GM18517 (cell line): Measurements from ENCODE around the gene EFNB2.

Experiments
- ATAC-seq: cut with Tn5 transposase; IDR thresholded peaks from one replicate; pipeline ENCODE4 v1.9.1; 2021; ENCODE audit warnings: mild to moderate bottlenecking, moderate library complexity; ENCODE audit not compliant: unreplicated experiment

The EFNB2 gene

DNA sequence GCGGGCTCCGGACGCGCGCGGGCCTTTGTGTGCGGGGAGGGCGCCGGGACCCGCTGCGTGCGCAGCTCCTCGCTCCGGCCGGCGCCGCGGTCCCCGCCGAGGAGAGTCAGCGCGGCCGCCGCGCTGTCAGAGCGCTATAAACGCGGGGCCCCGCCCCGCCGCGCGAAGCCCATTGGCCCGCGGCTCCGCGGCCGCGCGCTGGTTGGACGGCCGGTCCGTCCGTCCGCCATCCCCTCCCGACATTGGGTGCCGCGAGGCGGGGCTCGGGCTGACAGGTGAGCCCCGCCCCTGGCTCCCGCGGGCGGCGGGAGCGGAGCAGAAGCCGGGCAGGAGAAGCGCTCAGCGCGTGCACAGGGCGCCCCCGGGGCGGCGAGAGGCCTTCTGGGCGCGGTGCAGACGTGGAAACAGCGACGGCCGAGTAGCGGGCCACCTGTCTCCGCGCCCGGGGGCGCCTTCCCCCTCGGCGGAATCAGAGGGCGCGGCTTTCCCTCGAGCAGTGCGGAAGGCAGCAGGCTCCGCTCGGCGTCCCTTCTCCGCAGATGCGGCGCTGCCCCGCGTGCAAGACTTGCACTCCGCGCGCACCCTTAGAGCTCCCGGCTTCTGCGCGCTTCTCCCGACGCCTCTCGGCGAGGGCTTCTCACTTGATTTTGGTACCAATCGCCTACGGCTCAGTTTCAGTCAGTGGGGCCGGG is at the start of gene EFNB2:
TSS of gene EFNB2 (minus strand) at position 111 of the 692 bp plus-strand sequence. CDS start 698 bp downstream, outside the sequence.
- ATAC-seq, result peak; percentile 95

- ATAC-seq, result no peak
Observed at GRCh38 chr13:106581225-106581624, 45.8 kb upstream of the EFNB2 start.

GRCh38 chr13:106575896-106576295 is 40.4 kb upstream of the EFNB2 start:
- no peak for ATAC-seq

DNA sequence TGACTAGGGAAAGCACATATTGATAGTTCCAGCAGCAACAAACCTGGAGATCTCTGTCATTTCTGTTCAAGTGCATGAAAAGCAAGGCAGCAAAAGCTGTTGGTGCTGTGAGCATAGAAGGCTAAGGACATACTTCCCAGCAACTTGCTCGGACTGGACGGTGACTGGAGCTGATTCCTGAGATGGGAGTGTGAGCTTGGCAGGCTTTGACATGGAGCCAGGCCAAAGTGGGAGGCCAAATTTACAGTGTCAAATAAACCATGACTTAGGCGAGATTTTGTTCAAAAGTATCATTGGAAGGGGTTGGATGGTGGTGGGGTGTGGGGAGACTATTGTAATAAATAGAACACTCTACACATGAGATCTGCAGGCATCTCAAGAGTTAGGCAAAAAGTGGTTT is 38.4 kb upstream of the EFNB2 start:
- no peak for ATAC-seq

GRCh38 chr13:106573284-106573846 is 37.9 kb upstream of the EFNB2 start:
- ATAC-seq, result no peak

DNA sequence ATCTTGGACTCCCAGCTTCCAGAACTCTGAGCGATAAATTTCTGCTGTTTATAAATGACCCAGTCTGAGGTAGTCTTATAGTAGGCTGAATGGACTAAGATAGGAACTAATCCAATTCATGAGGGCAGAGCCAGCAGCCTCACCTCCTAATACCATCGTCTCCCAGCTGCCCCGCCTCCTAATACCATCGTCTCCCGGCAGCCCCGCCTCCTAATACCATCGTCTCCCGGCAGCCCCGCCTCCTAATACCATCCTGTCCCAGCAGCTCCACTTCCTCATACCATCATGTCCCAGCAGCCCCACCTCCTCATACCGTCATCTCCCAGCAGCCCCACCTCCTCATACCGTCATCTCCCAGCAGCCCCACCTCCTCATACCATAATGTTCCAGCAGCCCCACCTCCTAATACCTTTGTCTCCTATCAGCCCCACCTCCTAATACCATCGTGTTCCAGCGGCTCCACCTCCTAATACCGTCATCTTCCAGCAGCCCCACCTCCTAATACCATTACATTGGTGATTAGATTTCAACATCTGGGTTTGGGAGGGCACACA is 34.9 kb upstream of the EFNB2 start:
- ATAC-seq, result peak; percentile 43

DNA sequence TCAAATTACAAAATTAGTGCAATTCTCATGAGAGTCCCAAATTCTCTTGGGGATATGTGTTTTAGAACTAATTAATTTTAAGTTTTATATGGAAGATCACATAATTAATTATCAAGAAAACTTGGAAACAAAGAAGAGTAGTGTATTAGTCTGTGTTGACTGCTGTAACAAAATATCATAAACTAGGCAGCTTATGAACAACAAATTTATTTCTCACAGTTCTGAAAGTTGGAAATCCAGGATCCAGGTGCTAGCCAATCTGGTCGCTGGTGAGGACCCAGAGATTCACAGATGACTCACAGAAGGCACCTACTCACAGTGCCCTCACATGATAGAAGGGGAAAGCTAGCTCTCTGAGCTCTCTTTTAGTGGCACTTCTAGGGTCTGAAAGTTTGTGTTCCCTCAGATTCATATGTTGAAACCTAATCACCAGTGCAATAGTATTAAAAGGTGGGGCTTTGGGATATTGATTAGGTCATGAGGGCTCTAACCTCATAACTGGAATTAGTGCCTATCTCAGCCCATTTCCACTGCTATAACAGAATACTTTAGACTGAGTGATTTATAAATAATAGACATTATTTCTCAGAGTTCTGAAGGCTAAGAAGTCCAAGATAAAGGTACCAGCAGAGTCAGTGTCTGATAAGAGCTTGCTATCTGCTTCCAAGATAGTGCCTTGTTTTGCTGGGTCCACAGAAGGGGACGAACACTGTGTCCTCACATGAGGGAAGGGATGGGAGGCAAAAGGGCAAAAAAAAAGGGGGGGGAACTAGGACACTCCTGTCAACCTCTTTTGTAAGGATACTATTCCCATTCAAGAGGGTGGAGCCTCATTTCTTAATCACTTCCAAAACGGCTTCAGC is 34.0 kb upstream of the EFNB2 start:
- ATAC-seq, result no peak

DNA sequence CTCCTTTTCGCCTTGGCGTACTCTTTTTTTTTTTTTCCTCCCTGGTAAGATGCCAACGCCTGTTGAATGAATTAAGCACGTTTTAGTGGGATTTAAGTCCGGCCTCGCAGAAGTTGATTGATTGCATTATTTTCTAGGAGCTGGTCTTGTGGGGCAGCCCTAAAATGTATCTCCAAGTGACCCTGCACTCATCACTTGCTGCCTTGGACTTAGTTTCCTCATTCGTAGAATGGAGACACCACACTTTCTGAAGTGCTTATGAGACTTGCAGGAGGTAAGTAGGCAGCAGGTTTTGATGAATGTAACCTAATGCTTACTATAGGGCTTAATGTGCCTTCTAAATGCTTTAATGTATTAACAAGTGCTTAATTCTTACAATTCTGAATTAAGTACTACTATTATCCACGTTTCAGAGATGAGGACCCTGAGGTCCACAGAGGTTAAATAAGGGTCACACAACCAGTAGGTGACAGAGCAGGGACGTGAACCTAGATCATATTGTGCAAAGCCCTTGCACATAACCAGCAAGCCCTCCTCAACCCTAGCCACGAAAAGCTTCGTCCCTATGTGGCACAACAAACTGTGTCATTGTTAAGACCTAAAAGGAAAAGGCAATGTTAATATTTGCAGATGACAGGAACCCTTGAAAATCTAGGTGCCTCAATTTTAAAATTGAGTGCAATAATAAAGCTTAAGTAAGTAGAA is 33.0 kb upstream of the EFNB2 start:
- ATAC-seq, result peak; percentile 32

GRCh38 chr13:106567474-106568298 is 32.2 kb upstream of the EFNB2 start, which contains the start of gene ARGLU1:
TSS of gene ARGLU1 (minus strand) at chr13:106568137. CDS start at chr13:106567919, 218 bp downstream.
- peak; percentile 64 for ATAC-seq

GRCh38 chr13:106566641-106567473 is 31.4 kb upstream of the EFNB2 start:
- ATAC-seq, result peak; percentile 37

DNA sequence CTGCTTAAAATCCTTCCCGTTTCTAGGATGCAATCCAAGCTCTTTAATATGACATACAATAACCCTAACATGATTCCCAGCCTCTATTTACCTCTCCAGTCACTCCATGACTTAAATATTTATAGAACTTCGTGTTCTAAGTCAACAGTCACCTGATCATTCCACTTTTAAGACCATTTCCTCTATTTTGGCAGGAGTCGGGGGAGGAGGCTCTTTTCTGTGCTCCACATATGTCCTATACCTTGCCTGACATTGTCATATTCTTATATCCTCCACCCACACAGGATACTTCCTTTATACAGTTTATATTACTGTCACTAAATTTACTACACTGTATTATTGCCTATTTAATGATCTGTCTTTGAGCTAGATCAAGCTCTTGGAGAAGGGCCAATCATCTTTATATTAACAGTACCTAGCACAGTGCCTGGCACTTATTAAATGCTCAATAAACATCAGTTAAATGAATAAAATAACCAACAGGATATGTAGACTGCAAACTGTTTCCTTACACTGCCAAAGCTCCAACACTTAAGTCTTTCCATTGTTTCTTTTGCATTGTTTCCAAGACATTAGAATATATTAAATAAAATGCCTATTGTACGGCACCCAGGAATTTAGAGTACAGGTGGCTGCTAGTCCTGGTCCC is 29.8 kb upstream of the EFNB2 start:
- ATAC-seq, result no peak

- no peak for ATAC-seq
Observed at GRCh38 chr13:106562301-106562700, 26.8 kb upstream of the EFNB2 start.

DNA sequence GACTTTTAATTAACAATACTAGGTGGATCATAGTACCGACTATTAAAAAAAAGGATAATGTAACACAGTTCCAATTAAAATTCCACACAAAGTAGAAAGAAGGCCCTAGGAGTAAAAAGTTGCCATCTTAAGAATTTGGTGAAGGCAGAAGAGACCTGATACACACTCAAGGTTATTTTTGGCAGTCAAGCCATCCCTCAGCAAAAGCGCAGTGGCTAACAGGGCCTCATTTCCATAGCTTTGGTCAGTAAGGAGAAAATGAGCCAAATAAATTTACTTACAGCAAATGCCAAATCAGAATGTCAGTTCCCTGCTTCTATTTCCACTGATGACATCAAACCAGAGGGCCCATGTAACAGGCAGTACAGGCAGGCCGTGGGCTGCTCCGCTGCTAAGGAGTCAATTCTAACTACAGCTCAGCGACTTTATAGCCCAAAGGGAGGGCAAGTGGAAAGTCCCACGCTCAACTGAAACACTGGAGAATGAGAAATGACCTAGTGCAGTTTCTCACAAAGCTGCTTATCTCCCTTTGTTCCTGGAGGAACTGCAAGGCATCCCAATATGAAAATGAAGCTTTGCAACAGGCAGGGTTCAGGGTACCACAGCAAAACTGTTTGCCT is 26.2 kb upstream of the EFNB2 start:
- peak; percentile 68 for ATAC-seq

DNA sequence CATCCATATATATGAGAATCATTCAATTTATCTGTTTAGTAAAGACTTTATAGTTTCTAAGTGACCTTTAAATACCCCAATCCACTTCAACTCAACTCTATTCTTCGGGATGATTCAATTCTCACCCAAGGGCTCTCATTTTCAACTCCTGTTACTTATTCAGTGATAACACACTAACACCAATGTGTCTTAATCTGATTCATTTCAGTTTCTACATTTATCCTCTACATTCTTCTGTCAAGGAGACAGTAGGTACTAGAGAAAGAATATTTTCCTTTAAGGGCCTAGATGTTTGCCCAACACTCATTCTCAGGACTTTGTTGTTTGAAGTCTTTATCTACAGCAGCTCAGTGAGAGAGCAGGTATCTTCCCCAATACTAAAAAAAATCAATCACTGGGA is 25.4 kb upstream of the EFNB2 start:
- ATAC-seq, result no peak

DNA sequence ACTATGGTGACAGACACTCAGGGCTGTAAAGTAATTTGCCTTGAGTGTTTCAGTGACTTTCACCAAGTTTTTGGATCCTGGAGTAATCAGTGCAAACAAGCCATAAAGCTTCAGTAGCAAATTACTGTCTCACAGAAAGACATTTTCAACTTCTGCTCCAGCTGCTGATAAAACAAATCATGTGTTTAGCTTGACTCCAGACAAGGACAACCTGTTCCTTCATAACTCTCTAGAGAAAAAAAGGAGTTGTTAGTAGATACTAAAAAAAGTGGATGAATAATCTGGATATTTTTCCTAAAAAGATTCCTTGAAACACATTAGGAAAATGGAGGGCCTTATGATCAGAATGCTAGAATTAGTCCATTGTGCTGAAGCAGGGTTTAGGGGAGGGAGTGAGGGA is 23.1 kb upstream of the EFNB2 start:
- ATAC-seq, result no peak

- no peak for ATAC-seq
Observed at GRCh38 chr13:106555631-106556328, 20.3 kb upstream of the EFNB2 start.

DNA sequence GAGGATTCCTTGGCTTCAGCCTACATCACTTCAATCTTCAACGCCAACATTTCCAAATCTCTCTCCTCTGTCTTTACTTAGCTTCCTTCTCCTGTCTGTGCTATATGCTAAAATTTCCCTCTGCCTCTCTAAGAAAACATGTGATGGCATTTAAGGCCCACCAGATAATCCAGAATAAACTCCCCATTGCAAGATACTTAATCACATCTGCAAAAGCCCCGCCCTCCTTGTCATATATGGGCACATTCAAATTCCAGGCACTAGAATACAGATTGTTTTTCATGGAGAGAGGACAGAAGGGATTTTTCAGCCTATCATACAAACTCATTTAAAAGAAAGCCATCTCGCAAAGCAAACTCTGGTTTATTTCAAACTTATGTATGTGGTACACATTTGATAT is 16.3 kb upstream of the EFNB2 start:
- ATAC-seq, result no peak

- ATAC-seq, result no peak
Observed at GRCh38 chr13:106551350-106551749, 15.9 kb upstream of the EFNB2 start.
